Activated T-cell treated with anti-CD3 and anti-CD28 coated beads for 4 hours (primary cell): ENCODE results near the gene NLK.

Experiments
- DNase-seq: peaks from one replicate; pipeline ENCODE4 v3.0.0-alpha.2; 2020

The NLK gene

GRCh38 chr17:28041068-28041843 is 1.2 kb upstream of the NLK start:
- peak; percentile 97 for DNase-seq

- DNase-seq = no peak
Measured at GRCh38 chr17:28041844-28042656, 427 bp upstream of the NLK start.

- no peak for DNase-seq
Measured at GRCh38 chr17:28042721-28043291, 329 bp downstream of the NLK start.

- no peak for DNase-seq
Measured at GRCh38 chr17:28043296-28043695, 819 bp downstream of the NLK start.

- no peak for DNase-seq
Measured at GRCh38 chr17:28043741-28044140, 1.3 kb downstream of the NLK start.

GRCh38 chr17:28045304-28045703 is 2.8 kb downstream of the NLK start:
- no peak for DNase-seq

GRCh38 chr17:28046034-28046825 is 3.8 kb downstream of the NLK start:
- no peak for DNase-seq

- no peak for DNase-seq
Measured at GRCh38 chr17:28047806-28048205, 5.3 kb downstream of the NLK start.

GRCh38 chr17:28049071-28049470 is 6.6 kb downstream of the NLK start:
- no peak for DNase-seq

- DNase-seq = no peak
Measured at GRCh38 chr17:28053044-28053670, 10.7 kb downstream of the NLK start.

- DNase-seq = no peak
Measured at GRCh38 chr17:28053725-28054124, 11.2 kb downstream of the NLK start.

GRCh38 chr17:28055546-28056275 is 13.2 kb downstream of the NLK start:
- no peak for DNase-seq

GRCh38 chr17:28056276-28056620 is 13.8 kb downstream of the NLK start:
- no peak for DNase-seq

GRCh38 chr17:28057731-28058246 is 15.3 kb downstream of the NLK start:
- DNase-seq = no peak

GRCh38 chr17:28059675-28060074 is 17.2 kb downstream of the NLK start:
- no peak for DNase-seq

- no peak for DNase-seq
Measured at GRCh38 chr17:28065706-28066105, 23.2 kb downstream of the NLK start.

GRCh38 chr17:28069061-28069460 is 26.6 kb downstream of the NLK start:
- no peak for DNase-seq

GRCh38 chr17:28071179-28071578 is 28.7 kb downstream of the NLK start:
- DNase-seq = no peak

- no peak for DNase-seq
Measured at GRCh38 chr17:28071891-28072606, 29.6 kb downstream of the NLK start.

GRCh38 chr17:28072936-28073533 is 30.6 kb downstream of the NLK start:
- DNase-seq = no peak

- DNase-seq = no peak
Measured at GRCh38 chr17:28074010-28074409, 31.5 kb downstream of the NLK start.
